Testis (tissue), 3 donors: ENCODE data around the gene UGT2A2. TPM values are rescaled to one million over a fixed set of nuclear protein-coding genes. Genes with fewer than 3 reads are reported as not detected.

ENCODE experiments used
- DNase-seq: peaks from one replicate; pipeline ENCODE4 v3.0.0-alpha.2; 2019
- H3K27ac ChIP-seq, 2 donors: fragments of 200-600 bp; sonication (generic); one replicate each; pipeline ENCODE4 v1.5.1; 2019
- H3K27me3 ChIP-seq: fragments of 200-600 bp; sonication (generic); one replicate; pipeline ENCODE4 v1.5.1; 2019
- H3K36me3 ChIP-seq: fragments of 200-600 bp; sonication (generic); one replicate; pipeline ENCODE4 v1.5.1; 2017; ENCODE audit warnings: low read depth; ENCODE audit errors: missing control alignments
- H3K4me1 ChIP-seq: fragments of 200-600 bp; sonication (generic); one replicate; pipeline ENCODE4 v1.5.1; 2019
- H3K4me3 ChIP-seq, 2 donors: fragments of 200-600 bp; sonication (generic); one replicate each; pipeline ENCODE4 v1.5.1; 2017 to 2019
- H3K9me3 ChIP-seq: fragments of 200-600 bp; sonication (generic); one replicate; pipeline ENCODE4 v1.5.1; 2017
- POLR2A ChIP-seq: fragments of 450-650 bp; IDR thresholded peaks from one replicate; pipeline ENCODE4 v1.6.1; 2017; ENCODE audit warnings: antibody characterized with exemption, mild to moderate bottlenecking, moderate library complexity
- WGBS, 2 donors: methylation state at CpG; one replicate each; pipeline ENCODE4 v1.1.5; 2018; 5-methylcytosine and 5-hydroxymethylcytosine counted together
- intact Hi-C: fragments of 100-400 bp; cut with DNase I; formaldehyde crosslinking; loops from one replicate; pipeline ENCODE4 v1.15.1; 2023; ENCODE audit warnings: low total_unique reads
- polyA plus RNA-seq: library from polyadenylated mRNA; stranded (reverse); fragments of 350-450 nt; fragmentation: Illumina TruSeq; extraction: RNeasy Lipid Tissue Mini Kit (QIAGEN cat#74804); gene quantifications from one replicate; pipeline ENCODE4 v1.2.3, GENCODE V29; 2014; ENCODE audit warnings: low read depth, low replicate concordance; ENCODE audit not compliant: insufficient read depth
- total RNA-seq, 2 donors: library from RNA; depleted of rRNA; stranded (reverse); fragments of >200 nt; gene quantifications; one replicate each; pipeline ENCODE4 v1.2.3, GENCODE V29; 2016
- TF ChIP-seq, protein P1 (sequence below), 3 experiments: fragments of 450-650 bp in 2 of 3; fragments of 200-600 bp in 1 of 3; sonication (generic) in 1 of 3; IDR thresholded peaks; one replicate each; pipeline ENCODE4 v1.5.1; 2016 to 2019; ENCODE audit warnings: antibody characterized with exemption in 3 of 3, mild to moderate bottlenecking in 2 of 3, moderate library complexity in 1 of 3

UGT2A2 gene
- total and polyA plus RNA-seq, 3 donors from 2014 or later = not detected

DNA sequence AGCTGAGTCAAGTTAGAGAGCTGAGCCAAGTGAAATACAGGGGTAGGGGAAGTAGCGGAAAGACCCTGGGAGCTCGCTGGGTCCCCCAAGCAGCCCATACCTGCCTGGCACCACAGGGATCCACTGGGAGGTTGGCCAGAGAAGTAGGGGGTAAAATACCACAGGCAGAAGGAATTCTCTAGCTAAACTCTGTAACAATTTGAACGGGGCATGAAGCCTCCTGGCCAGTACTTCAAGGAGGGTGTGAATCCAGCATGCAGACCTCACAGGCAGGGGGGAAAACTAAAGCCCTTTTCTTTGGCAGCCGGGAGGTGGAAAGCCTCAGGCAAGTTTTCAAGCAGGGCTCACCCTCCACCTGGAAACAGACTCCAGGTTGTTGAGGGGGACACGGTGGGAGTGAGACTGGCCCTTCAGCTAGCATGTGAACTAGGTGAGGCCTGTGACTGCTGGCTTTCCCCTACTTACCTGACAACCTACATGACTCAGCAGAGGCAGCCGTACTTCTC lies 17.3 kb upstream of the UGT2A2 start:
- no peak for DNase-seq
- H3K36me3 ChIP-seq = no peaks in the 10 kb centered on the region
- 58 to 79% methylated on average over 5 to 6 of the region's 6 CpGs for WGBS, 2 donors
- no peaks in the 10 kb centered on the region for H3K9me3 ChIP-seq
- no peaks in the 10 kb centered on the region for H3K27me3 ChIP-seq
- no peak overlapping the region for H3K27ac ChIP-seq
- H3K4me1 ChIP-seq = no peaks in the 10 kb centered on the region
- TF ChIP-seq POLR2A = no peak
- TF ChIP-seq, protein P1, sequence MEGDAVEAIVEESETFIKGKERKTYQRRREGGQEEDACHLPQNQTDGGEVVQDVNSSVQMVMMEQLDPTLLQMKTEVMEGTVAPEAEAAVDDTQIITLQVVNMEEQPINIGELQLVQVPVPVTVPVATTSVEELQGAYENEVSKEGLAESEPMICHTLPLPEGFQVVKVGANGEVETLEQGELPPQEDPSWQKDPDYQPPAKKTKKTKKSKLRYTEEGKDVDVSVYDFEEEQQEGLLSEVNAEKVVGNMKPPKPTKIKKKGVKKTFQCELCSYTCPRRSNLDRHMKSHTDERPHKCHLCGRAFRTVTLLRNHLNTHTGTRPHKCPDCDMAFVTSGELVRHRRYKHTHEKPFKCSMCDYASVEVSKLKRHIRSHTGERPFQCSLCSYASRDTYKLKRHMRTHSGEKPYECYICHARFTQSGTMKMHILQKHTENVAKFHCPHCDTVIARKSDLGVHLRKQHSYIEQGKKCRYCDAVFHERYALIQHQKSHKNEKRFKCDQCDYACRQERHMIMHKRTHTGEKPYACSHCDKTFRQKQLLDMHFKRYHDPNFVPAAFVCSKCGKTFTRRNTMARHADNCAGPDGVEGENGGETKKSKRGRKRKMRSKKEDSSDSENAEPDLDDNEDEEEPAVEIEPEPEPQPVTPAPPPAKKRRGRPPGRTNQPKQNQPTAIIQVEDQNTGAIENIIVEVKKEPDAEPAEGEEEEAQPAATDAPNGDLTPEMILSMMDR (IDR thresholded peaks at IDR 0.05) = no peak
- intact Hi-C loops = no loop called here
- H3K4me3 ChIP-seq = no peak overlapping the region

DNA sequence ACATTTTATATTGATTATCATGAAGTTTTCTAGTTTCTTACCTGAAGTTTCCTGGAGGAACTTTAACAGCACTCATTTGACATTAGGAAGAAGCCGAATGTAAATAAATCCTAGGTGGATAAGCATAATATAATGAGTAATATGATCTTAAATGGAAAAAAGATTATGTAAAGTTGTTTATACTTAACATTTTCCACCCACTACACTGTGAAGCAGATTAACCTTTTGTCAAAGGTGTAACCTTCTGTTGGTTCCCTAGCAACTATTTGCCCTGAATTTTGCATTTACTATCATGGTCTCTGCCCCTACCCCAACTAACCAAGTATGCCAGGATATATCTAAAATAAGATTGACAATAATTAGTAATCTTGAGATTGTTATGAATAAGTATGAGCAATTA lies 13.7 kb upstream of the UGT2A2 start, which contains the start of gene UGT2A1:
TSS of gene UGT2A1 (minus strand) at position 101 of the 400 bp plus-strand sequence. CDS start 5,603 bp downstream, outside the sequence.
- no peak within 1 kb of the TSS for H3K27ac ChIP-seq
- peak within 1 kb of the TSS in 1 of 2 donors; percentile 1 for H3K4me3 ChIP-seq
- no peak for TF ChIP-seq POLR2A
- TF ChIP-seq, protein P1 (IDR thresholded peaks at IDR 0.05) = no peak
- WGBS, 2 donors = 88 to 91% methylated on average over 1 of the region's 1 CpG
- no peaks in the 10 kb centered on the region for H3K36me3 ChIP-seq
- DNase-seq = no peak
- H3K4me1 ChIP-seq = no peaks in the 10 kb centered on the region
- no peaks in the 10 kb centered on the region for H3K9me3 ChIP-seq
- H3K27me3 ChIP-seq = no peaks in the 10 kb centered on the region
- intact Hi-C loops = no loop called here

DNA sequence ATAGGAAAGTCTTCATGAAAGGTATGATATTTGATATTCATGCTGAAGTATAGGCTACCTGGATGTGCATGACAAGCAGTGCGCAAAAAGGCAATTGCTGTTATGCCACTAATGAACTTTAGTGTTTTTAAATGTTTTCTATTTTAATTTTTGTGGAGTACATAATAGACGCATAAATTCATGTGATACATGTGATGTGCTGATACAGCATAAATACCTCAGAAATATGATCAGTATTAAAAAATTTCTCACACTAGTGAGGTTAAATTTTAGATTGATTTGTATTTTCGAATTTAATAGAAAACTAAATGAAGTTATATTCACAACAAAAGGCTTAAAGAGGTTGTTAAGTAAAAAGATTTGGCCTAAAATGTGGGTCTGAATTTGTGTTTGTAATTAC lies 11.4 kb upstream of the UGT2A2 start:
- Histone ChIP-seq H3K9me3 (no peaks in the 10 kb centered on the region), H3K4me1 (no peaks in the 10 kb centered on the region), H3K4me3 (no peak overlapping the region), H3K27ac (no peak overlapping the region), H3K27me3 (no peaks in the 10 kb centered on the region), H3K36me3 (no peaks in the 10 kb centered on the region)
- intact Hi-C loops = no loop called here
- no peak for DNase-seq
- TF ChIP-seq POLR2A = no peak
- TF ChIP-seq, protein P1 (IDR thresholded peaks at IDR 0.05) = no peak
- 59 to 84% methylated on average over 3 of the region's 3 CpGs for WGBS, 2 donors

DNA sequence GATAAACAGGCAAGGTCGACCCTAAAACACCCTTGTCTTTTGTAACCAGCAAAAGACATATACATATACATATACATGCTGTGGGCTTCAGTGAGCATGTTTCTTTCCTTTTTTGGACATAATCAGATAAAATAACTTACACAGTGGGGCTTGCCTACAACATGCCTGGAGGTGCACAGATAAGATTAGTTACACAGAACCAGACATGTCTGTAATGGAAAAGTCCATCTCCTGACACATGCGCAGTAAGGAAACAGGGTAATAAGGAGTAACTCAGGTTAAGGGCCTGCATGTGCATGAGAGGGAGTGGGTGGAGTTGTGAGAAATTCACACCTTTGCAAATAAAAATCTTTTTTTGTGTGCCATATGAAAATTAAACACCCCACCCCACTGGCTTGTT lies 10.2 kb upstream of the UGT2A2 start:
- Histone ChIP-seq H3K4me1 (no peaks in the 10 kb centered on the region), H3K9me3 (no peaks in the 10 kb centered on the region), H3K4me3 (no peak overlapping the region), H3K27ac (no peak overlapping the region), H3K27me3 (no peaks in the 10 kb centered on the region), H3K36me3 (no peaks in the 10 kb centered on the region)
- WGBS, 2 donors = 73 to 87% methylated on average over 2 of the region's 2 CpGs
- TF ChIP-seq POLR2A = no peak
- TF ChIP-seq, protein P1 (IDR thresholded peaks at IDR 0.05) = no peak
- no peak for DNase-seq
- intact Hi-C loops = no loop called here

DNA sequence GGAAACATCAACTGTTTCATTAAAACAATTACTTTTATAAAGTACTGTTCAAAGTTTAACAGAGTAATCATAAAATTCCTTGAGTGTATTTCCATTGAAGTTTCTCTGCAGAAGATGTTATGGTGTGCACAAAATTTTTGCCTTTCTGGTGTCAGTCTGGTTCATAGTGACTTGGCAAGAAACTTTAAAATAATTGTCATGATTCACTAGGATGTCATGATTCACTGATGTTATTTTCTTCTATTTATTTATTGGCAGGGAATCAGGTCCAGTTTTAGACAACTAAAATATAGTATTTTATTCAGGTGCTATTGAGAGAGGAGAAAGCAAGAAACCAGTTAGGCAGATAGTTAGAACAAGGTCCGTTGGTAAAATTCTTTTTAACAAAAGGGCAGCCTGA lies 9.8 kb upstream of the UGT2A2 start:
- 42 to 52% methylated on average over 1 of the region's 1 CpG for WGBS, 2 donors
- Histone ChIP-seq H3K27ac (no peak overlapping the region), H3K4me3 (no peak overlapping the region), H3K4me1 (no peaks in the 10 kb centered on the region), H3K36me3 (no peaks in the 10 kb centered on the region), H3K27me3 (no peaks in the 10 kb centered on the region), H3K9me3 (no peaks in the 10 kb centered on the region)
- TF ChIP-seq, protein P1 (IDR thresholded peaks at IDR 0.05) = no peak
- no peak for DNase-seq
- intact Hi-C loops = no loop called here
